GM12878 (cell line): ENCODE data around the gene LMBRD1. TPM values are rescaled to one million over a fixed set of nuclear protein-coding genes. Genes with fewer than 3 reads are reported as not detected.

Experiments used
- ATF7 ChIP-seq: fragments of 450-650 bp; IDR thresholded peaks from 2 replicates; pipeline ENCODE4 v1.6.1; 2016; ENCODE audit warnings: low read depth, mild to moderate bottlenecking
- CHD1 ChIP-seq: IDR thresholded peaks from 2 replicates; pipeline ENCODE4 v1.6.1; 2012; ENCODE audit warnings: low read depth, low read length, improper control_type of control experiment
- EP300 ChIP-seq, 2 experiments: fragments of 150-350 bp in 1 of 2; IDR thresholded peaks; 2 replicates each; pipeline ENCODE4 v1.6.1; 2011 to 2012; ENCODE audit warnings: low read depth in 2 of 2, low read length in 2 of 2, borderline replicate concordance in 1 of 2, improper control_type of control experiment in 1 of 2, inconsistent platforms in 1 of 2; ENCODE audit not compliant: control insufficient read depth in 1 of 2
- FOXM1 ChIP-seq: IDR thresholded peaks from 2 replicates; pipeline ENCODE4 v1.6.1; 2012; ENCODE audit warnings: low read depth, mild to moderate bottlenecking, inconsistent platforms, low read length, moderate library complexity
- HDAC2 ChIP-seq: fragments of 200-600 bp; sonication (generic); IDR thresholded peaks from 2 replicates; pipeline ENCODE4 v1.6.1; 2017
- IKZF1 ChIP-seq: fragments of 450-650 bp; conservative IDR thresholded peaks from 2 replicates; pipeline ENCODE4 v1.6.1; 2017; ENCODE audit warnings: antibody characterized with exemption, mild to moderate bottlenecking
- KAT2A ChIP-seq: conservative IDR thresholded peaks from 2 replicates; pipeline ENCODE4 v1.6.1; 2011; ENCODE audit warnings: low read depth, low read length; ENCODE audit not compliant: control insufficient read depth
- MEF2A ChIP-seq: IDR thresholded peaks from 2 replicates; pipeline ENCODE4 v1.6.1; 2011; ENCODE audit warnings: low read depth, mild to moderate bottlenecking, low read length, moderate library complexity; ENCODE audit not compliant: insufficient read depth
- NR2C2 ChIP-seq: IDR thresholded peaks from 2 replicates; pipeline ENCODE4 v1.6.1; 2011; ENCODE audit warnings: borderline replicate concordance, low read depth; ENCODE audit not compliant: control insufficient read depth, insufficient read length
- RAD21 ChIP-seq: IDR thresholded peaks from 2 replicates; pipeline ENCODE4 v1.6.1; 2011; ENCODE audit warnings: mild to moderate bottlenecking, low read depth, low read length, moderate library complexity; ENCODE audit not compliant: insufficient read depth
- RBBP5 ChIP-seq: fragments of 200-600 bp; sonication (generic); conservative IDR thresholded peaks from 2 replicates; pipeline ENCODE4 v1.6.1; 2016
- RCOR1 ChIP-seq: conservative IDR thresholded peaks from 2 replicates; pipeline ENCODE4 v1.6.1; 2012; ENCODE audit warnings: low read depth, low read length, improper control_type of control experiment
- RUNX3 ChIP-seq: IDR thresholded peaks from 2 replicates; pipeline ENCODE4 v1.6.1; 2012; ENCODE audit warnings: low read length, inconsistent platforms
- STAT3 ChIP-seq: IDR thresholded peaks from 2 replicates; pipeline ENCODE4 v1.6.1; 2011; ENCODE audit warnings: low read depth, low read length, improper control_type of control experiment
- TBL1XR1 ChIP-seq: IDR thresholded peaks from 2 replicates; pipeline ENCODE4 v1.6.1; 2012; ENCODE audit warnings: low read depth, low read length, improper control_type of control experiment
- TCF3 ChIP-seq: IDR thresholded peaks from 2 replicates; pipeline ENCODE4 v1.6.1; 2012; ENCODE audit warnings: low read depth, mild to moderate bottlenecking, low read length, borderline replicate concordance; ENCODE audit not compliant: insufficient read depth
- ZSCAN29 ChIP-seq: fragments of 450-650 bp; IDR thresholded peaks from 2 replicates; pipeline ENCODE4 v1.6.1; 2017; ENCODE audit warnings: mild to moderate bottlenecking, moderate library complexity
- polyA plus RNA-seq, 11 experiments: library from polyadenylated mRNA; depleted of rRNA in 4 of 11; unstranded in 6 of 11; stranded (reverse) in 5 of 11; fragments of >200 nt; fragmentation: Nextera tagmentation in 4 of 11; fragmentation: Illumina TruSeq in 1 of 11; extraction: Ambion mirVana in 4 of 11; extraction: Trizol in 1 of 11; gene quantifications; 1 replicate in 1 of 11; 2 replicates in 10 of 11; pipeline versions ENCODE4 v1.2.1 to v1.2.3, GENCODE V29; 2011 to 2016; ENCODE audit warnings: inconsistent platforms in 2 of 11, missing spikeins in 2 of 11, low read depth in 1 of 11
- total RNA-seq, 4 experiments: library from RNA; depleted of rRNA in 3 of 4; stranded (reverse); fragments of >200 nt in 3 of 4; fragmentation: Illumina TruSeq in 1 of 4; extraction: Trizol in 1 of 4; gene quantifications; 2 replicates each; pipeline versions ENCODE4 v1.2.1 to v1.2.3, GENCODE V29; 2013 to 2021
- TF ChIP-seq, protein P1 (sequence below): fragments of 450-650 bp; IDR thresholded peaks from 2 replicates; pipeline ENCODE4 v1.6.1; 2017; ENCODE audit warnings: borderline replicate concordance
- TF ChIP-seq, protein P2 (sequence below): fragments of 450-650 bp; formaldehyde crosslinking; IDR thresholded peaks from 2 replicates; pipeline ENCODE4 v1.4.0; 2020; ENCODE audit warnings: mild to moderate bottlenecking, moderate library complexity
- TF ChIP-seq, protein P3 (sequence below): fragments of 450-650 bp; conservative IDR thresholded peaks from 2 replicates; pipeline ENCODE4 v1.6.1; 2017; ENCODE audit warnings: mild to moderate bottlenecking, moderate library complexity
- TF ChIP-seq, protein P4 (sequence below): fragments of 450-650 bp; IDR thresholded peaks from 2 replicates; pipeline ENCODE4 v1.6.1; 2017; ENCODE audit warnings: mild to moderate bottlenecking, moderate library complexity

LMBRD1 gene
- total and polyA plus RNA-seq, 10 of the 15 experiments (the other 5 are each of a cell fraction or from before 2014, with no cell fraction given): 20.0 to 82.1 (median 27.2) TPM

DNA sequence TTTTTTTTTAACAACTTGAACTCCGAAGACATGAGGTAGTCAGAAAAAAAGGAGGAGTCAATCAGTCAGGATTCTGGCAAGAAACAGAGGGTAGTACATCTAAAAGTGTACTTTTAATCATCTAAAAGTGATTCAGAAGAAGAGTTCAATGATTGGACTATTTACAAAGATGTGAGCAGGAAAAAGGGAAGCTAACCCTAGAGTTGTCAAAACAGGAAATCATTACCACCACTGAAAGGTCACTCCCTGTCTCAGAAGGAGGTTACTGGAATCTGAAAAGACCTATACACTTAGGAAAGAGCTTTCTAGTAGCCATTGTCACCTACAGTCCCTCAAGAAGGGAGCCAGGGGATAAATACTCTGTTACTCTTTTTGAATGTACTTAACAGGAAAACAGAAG, 16.7 kb upstream of the LMBRD1 start (continued):
- TF ChIP-seq RBBP5 (no peak), RCOR1 (no peak), MEF2A (0 out of 2 replicates have a peak, but pooled peaks have one; percentile 49), NR2C2 (no peak), HDAC2 (no peak), TBL1XR1 (0 out of 2 replicates have a peak, but pooled peaks have one; percentile 29), ATF7 (no peak), RUNX3 (peak; percentile 80), ZSCAN29 (no peak), TCF3 (no peak), FOXM1 (peak; percentile 56; the same call in 1 of the 2 replicates), STAT3 (no peak), KAT2A (no peak), CHD1 (no peak), EP300 (IDR thresholded peaks at IDR 0.05; ENCODE audit: borderline replicate concordance in 1 of 2, control insufficient read depth in 1 of 2, low read depth in 2 of 2, low read length in 2 of 2) (peak in 1 of 2 experiments; percentile 61; a peak in 1 of 4 replicates), IKZF1 (peak; percentile 77), RAD21 (no peak)
- TF ChIP-seq, protein P1, sequence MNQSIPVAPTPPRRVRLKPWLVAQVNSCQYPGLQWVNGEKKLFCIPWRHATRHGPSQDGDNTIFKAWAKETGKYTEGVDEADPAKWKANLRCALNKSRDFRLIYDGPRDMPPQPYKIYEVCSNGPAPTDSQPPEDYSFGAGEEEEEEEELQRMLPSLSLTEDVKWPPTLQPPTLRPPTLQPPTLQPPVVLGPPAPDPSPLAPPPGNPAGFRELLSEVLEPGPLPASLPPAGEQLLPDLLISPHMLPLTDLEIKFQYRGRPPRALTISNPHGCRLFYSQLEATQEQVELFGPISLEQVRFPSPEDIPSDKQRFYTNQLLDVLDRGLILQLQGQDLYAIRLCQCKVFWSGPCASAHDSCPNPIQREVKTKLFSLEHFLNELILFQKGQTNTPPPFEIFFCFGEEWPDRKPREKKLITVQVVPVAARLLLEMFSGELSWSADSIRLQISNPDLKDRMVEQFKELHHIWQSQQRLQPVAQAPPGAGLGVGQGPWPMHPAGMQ: no peak
- TF ChIP-seq, protein P2, sequence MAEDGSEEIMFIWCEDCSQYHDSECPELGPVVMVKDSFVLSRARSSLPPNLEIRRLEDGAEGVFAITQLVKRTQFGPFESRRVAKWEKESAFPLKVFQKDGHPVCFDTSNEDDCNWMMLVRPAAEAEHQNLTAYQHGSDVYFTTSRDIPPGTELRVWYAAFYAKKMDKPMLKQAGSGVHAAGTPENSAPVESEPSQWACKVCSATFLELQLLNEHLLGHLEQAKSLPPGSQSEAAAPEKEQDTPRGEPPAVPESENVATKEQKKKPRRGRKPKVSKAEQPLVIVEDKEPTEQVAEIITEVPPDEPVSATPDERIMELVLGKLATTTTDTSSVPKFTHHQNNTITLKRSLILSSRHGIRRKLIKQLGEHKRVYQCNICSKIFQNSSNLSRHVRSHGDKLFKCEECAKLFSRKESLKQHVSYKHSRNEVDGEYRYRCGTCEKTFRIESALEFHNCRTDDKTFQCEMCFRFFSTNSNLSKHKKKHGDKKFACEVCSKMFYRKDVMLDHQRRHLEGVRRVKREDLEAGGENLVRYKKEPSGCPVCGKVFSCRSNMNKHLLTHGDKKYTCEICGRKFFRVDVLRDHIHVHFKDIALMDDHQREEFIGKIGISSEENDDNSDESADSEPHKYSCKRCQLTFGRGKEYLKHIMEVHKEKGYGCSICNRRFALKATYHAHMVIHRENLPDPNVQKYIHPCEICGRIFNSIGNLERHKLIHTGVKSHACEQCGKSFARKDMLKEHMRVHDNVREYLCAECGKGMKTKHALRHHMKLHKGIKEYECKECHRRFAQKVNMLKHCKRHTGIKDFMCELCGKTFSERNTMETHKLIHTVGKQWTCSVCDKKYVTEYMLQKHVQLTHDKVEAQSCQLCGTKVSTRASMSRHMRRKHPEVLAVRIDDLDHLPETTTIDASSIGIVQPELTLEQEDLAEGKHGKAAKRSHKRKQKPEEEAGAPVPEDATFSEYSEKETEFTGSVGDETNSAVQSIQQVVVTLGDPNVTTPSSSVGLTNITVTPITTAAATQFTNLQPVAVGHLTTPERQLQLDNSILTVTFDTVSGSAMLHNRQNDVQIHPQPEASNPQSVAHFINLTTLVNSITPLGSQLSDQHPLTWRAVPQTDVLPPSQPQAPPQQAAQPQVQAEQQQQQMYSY (CRISPR knock-in tag): no peak
- TF ChIP-seq, protein P3, sequence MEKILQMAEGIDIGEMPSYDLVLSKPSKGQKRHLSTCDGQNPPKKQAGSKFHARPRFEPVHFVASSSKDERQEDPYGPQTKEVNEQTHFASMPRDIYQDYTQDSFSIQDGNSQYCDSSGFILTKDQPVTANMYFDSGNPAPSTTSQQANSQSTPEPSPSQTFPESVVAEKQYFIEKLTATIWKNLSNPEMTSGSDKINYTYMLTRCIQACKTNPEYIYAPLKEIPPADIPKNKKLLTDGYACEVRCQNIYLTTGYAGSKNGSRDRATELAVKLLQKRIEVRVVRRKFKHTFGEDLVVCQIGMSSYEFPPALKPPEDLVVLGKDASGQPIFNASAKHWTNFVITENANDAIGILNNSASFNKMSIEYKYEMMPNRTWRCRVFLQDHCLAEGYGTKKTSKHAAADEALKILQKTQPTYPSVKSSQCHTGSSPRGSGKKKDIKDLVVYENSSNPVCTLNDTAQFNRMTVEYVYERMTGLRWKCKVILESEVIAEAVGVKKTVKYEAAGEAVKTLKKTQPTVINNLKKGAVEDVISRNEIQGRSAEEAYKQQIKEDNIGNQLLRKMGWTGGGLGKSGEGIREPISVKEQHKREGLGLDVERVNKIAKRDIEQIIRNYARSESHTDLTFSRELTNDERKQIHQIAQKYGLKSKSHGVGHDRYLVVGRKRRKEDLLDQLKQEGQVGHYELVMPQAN: no peak
- TF ChIP-seq, protein P4, sequence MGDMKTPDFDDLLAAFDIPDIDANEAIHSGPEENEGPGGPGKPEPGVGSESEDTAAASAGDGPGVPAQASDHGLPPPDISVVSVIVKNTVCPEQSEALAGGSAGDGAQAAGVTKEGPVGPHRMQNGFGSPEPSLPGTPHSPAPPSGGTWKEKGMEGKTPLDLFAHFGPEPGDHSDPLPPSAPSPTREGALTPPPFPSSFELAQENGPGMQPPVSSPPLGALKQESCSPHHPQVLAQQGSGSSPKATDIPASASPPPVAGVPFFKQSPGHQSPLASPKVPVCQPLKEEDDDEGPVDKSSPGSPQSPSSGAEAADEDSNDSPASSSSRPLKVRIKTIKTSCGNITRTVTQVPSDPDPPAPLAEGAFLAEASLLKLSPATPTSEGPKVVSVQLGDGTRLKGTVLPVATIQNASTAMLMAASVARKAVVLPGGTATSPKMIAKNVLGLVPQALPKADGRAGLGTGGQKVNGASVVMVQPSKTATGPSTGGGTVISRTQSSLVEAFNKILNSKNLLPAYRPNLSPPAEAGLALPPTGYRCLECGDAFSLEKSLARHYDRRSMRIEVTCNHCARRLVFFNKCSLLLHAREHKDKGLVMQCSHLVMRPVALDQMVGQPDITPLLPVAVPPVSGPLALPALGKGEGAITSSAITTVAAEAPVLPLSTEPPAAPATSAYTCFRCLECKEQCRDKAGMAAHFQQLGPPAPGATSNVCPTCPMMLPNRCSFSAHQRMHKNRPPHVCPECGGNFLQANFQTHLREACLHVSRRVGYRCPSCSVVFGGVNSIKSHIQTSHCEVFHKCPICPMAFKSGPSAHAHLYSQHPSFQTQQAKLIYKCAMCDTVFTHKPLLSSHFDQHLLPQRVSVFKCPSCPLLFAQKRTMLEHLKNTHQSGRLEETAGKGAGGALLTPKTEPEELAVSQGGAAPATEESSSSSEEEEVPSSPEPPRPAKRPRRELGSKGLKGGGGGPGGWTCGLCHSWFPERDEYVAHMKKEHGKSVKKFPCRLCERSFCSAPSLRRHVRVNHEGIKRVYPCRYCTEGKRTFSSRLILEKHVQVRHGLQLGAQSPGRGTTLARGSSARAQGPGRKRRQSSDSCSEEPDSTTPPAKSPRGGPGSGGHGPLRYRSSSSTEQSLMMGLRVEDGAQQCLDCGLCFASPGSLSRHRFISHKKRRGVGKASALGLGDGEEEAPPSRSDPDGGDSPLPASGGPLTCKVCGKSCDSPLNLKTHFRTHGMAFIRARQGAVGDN: peak; percentile 40; the same call in 1 of the 2 replicates
